H9 (cell line): Measurements from ENCODE around the gene ASTN2. TPM values are rescaled to one million over a fixed set of nuclear protein-coding genes. Genes with fewer than 3 reads are reported as not detected.

Experiments
- DNase-seq: peaks from one replicate; pipeline ENCODE4 v3.0.0-alpha.2; 2017
- H2AFZ ChIP-seq: one replicate; pipeline ENCODE4 v1.6.1; 2013; ENCODE audit warnings: mild to moderate bottlenecking, low read length, control low read depth, moderate library complexity
- H2AK5ac ChIP-seq: 2 replicates; pipeline ENCODE4 v1.6.1; 2013; ENCODE audit warnings: low read length, control low read depth, mixed read lengths; ENCODE audit not compliant: insufficient read length
- H2BK120ac ChIP-seq: one replicate; pipeline ENCODE4 v1.6.1; 2013; ENCODE audit warnings: low read depth, mild to moderate bottlenecking, low read length, control low read depth, inconsistent platforms; ENCODE audit not compliant: poor library complexity, severe bottlenecking
- H2BK12ac ChIP-seq: 2 replicates; pipeline ENCODE4 v1.6.1; 2013; ENCODE audit warnings: low read length, control low read depth, mixed read lengths, low read depth; ENCODE audit not compliant: insufficient read length
- H2BK15ac ChIP-seq: 2 replicates; pipeline ENCODE4 v1.6.1; 2013; ENCODE audit warnings: low read depth, low read length, control low read depth
- H2BK20ac ChIP-seq: one replicate; pipeline ENCODE4 v1.6.1; 2013; ENCODE audit warnings: low read depth, mild to moderate bottlenecking, low read length, control low read depth, inconsistent platforms; ENCODE audit not compliant: poor library complexity, severe bottlenecking
- H2BK5ac ChIP-seq: 2 replicates; pipeline ENCODE4 v1.6.1; 2013; ENCODE audit warnings: low read length, control low read depth, mixed read lengths; ENCODE audit not compliant: insufficient read length
- H3K14ac ChIP-seq: 2 replicates; pipeline ENCODE4 v1.6.1; 2013; ENCODE audit warnings: low read length, control low read depth; ENCODE audit not compliant: insufficient read depth
- H3K18ac ChIP-seq: 2 replicates; pipeline ENCODE4 v1.6.1; 2013; ENCODE audit warnings: low read depth, mild to moderate bottlenecking, mixed read lengths, low read length, control low read depth; ENCODE audit not compliant: insufficient read length
- H3K23ac ChIP-seq: 2 replicates; pipeline ENCODE4 v1.6.1; 2013; ENCODE audit warnings: low read length, control low read depth, mixed read lengths, low read depth; ENCODE audit not compliant: insufficient read length
- H3K23me2 ChIP-seq: 2 replicates; pipeline ENCODE4 v1.6.1; 2013; ENCODE audit warnings: low read depth, mild to moderate bottlenecking, mixed read lengths, low read length, control low read depth; ENCODE audit not compliant: insufficient read length, poor library complexity, severe bottlenecking
- H3K27ac ChIP-seq: 2 replicates; pipeline ENCODE4 v1.5.1; 2013; ENCODE audit warnings: low read length, control low read depth, mixed read lengths, low read depth; ENCODE audit not compliant: insufficient read length
- H3K27me3 ChIP-seq: 2 replicates; pipeline ENCODE4 v1.6.1; 2013; ENCODE audit warnings: low read length, control low read depth, inconsistent platforms; ENCODE audit not compliant: insufficient read depth
- H3K4ac ChIP-seq: 2 replicates; pipeline ENCODE4 v1.6.1; 2013; ENCODE audit warnings: low read depth, mild to moderate bottlenecking, control low read depth, inconsistent platforms, low read length, moderate library complexity
- H3K4me1 ChIP-seq: 2 replicates; pipeline ENCODE4 v1.6.1; 2013; ENCODE audit warnings: low read length, control low read depth, inconsistent platforms; ENCODE audit not compliant: insufficient read depth
- H3K4me2 ChIP-seq: 2 replicates; pipeline ENCODE4 v1.6.1; 2013; ENCODE audit warnings: low read length, control low read depth, mixed read lengths; ENCODE audit not compliant: insufficient read length, insufficient read depth
- H3K56ac ChIP-seq: 2 replicates; pipeline ENCODE4 v1.6.1; 2013; ENCODE audit warnings: low read depth, mild to moderate bottlenecking, mixed read lengths, low read length, control low read depth; ENCODE audit not compliant: insufficient read length
- H3K79me1 ChIP-seq: 2 replicates; pipeline ENCODE4 v1.6.1; 2013; ENCODE audit warnings: low read depth, mild to moderate bottlenecking, moderate library complexity, low read length, control low read depth, inconsistent platforms; ENCODE audit not compliant: insufficient read depth, poor library complexity, severe bottlenecking
- H3K79me2 ChIP-seq: 2 replicates; pipeline ENCODE4 v1.6.1; 2013; ENCODE audit warnings: low read length, control low read depth, inconsistent platforms; ENCODE audit not compliant: insufficient read depth
- H3K9ac ChIP-seq: 2 replicates; pipeline ENCODE4 v1.6.1; 2013; ENCODE audit warnings: low read length, control low read depth, mixed read lengths; ENCODE audit not compliant: insufficient read length; ENCODE audit errors: extremely low read depth
- H3K9me3 ChIP-seq: one replicate; pipeline ENCODE4 v1.6.1; 2013; ENCODE audit warnings: low read depth, low read length, inconsistent platforms; ENCODE audit not compliant: control insufficient read depth
- H3T11ph ChIP-seq: one replicate; pipeline ENCODE4 v1.6.1; 2013; ENCODE audit warnings: mild to moderate bottlenecking, low read length, control low read depth, inconsistent platforms
- H4K20me1 ChIP-seq: one replicate; pipeline ENCODE4 v1.6.1; 2013; ENCODE audit not compliant: control insufficient read depth, insufficient read length, insufficient read depth
- H4K5ac ChIP-seq: 2 replicates; pipeline ENCODE4 v1.6.1; 2013; ENCODE audit warnings: low read depth, mild to moderate bottlenecking, mixed read lengths, low read length, control low read depth; ENCODE audit not compliant: insufficient read length
- H4K8ac ChIP-seq: replicated peaks from 2 replicates; pipeline ENCODE4 v1.6.1; 2013; ENCODE audit warnings: low read length, control low read depth, mixed read lengths, low read depth; ENCODE audit not compliant: insufficient read length
- H4K91ac ChIP-seq: 2 replicates; pipeline ENCODE4 v1.6.1; 2013; ENCODE audit warnings: low read depth, mild to moderate bottlenecking, moderate library complexity, mixed read lengths, low read length, control low read depth; ENCODE audit not compliant: insufficient read length
- H3K27ac Mint-ChIP-seq, 3 experiments: 2 replicates in 2 of 3; 3 replicates in 1 of 3; pipeline ENCODE4 v1.8.0; 2020 to 2021; ENCODE audit warnings: mixed read lengths in 3 of 3, mild to moderate bottlenecking in 1 of 3, moderate library complexity in 1 of 3
- H3K27me3 Mint-ChIP-seq: 2 replicates; pipeline ENCODE4 v1.8.0; 2021; ENCODE audit warnings: low read depth, mild to moderate bottlenecking, moderate library complexity, mixed read lengths
- H3K36me3 Mint-ChIP-seq, 3 experiments: 2 replicates in 2 of 3; 3 replicates in 1 of 3; pipeline ENCODE4 v1.8.0; 2020 to 2021; ENCODE audit warnings: low read depth in 3 of 3, mixed read lengths in 3 of 3; ENCODE audit not compliant: insufficient read depth in 1 of 3
- H3K4me1 Mint-ChIP-seq, 2 experiments: 2 replicates each; pipeline ENCODE4 v1.8.0; 2020; ENCODE audit warnings: mixed read lengths in 2 of 2
- H3K4me3 Mint-ChIP-seq, 2 experiments: 2 replicates in 1 of 2; 3 replicates in 1 of 2; pipeline ENCODE4 v1.8.0; 2020 to 2021; ENCODE audit warnings: mild to moderate bottlenecking in 2 of 2, mixed read lengths in 2 of 2, moderate library complexity in 1 of 2
- H3K9me3 Mint-ChIP-seq, 2 experiments: 2 replicates in 1 of 2; 3 replicates in 1 of 2; pipeline ENCODE4 v1.8.0; 2020; ENCODE audit warnings: mild to moderate bottlenecking in 2 of 2, mixed read lengths in 2 of 2, moderate library complexity in 1 of 2
- WGBS: extraction: QIAGEN DNeasy Blood & Tissue Kit; methylation state at CpG from one replicate; pipeline ENCODE4 v1.1.7; 2013; ENCODE audit warnings: missing lambda C conversion rate, low lambda C conversion rate, mixed read lengths; ENCODE audit not compliant: insufficient read length; ENCODE audit errors: extremely low coverage; 5-methylcytosine and 5-hydroxymethylcytosine counted together
- total RNA-seq: library from RNA; stranded (reverse); gene quantifications from 2 replicates; pipeline ENCODE4 v1.2.1, GENCODE V29; 2021
- TF ChIP-seq, protein P1 (sequence below): fragments of 200-600 bp; sonication (generic); conservative IDR thresholded peaks from 3 replicates; pipeline ENCODE4 v1.8.0; 2021; ENCODE audit warnings: antibody characterized with exemption, mild to moderate bottlenecking

Gene ASTN2
- total RNA-seq, 1 experiment from 2014 or later: 9.7 TPM

DNA sequence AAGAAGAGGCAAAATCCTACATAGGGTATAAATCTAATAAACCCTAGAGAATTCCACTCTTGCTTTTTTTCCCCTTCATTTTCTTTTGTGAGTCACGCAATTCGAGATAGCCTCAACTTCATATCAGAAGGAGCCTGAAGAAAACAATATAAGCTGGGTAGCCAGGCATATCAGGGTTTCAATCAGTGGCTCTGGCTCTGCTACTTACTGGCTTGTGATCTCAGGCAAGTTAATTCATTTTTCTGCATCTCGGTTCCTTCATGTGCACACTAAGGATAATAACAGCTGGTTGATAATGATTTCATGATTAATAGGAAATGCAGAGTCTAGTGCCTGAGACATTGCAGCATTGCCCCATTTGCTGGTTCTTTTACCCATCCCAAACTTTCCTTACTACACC, 46.5 kb upstream of the ASTN2 start:
- H2AFZ ChIP-seq: no peak overlapping the region
- WGBS: no CpG with 5 or more reads among the region's 3 CpGs
- no peaks in the 10 kb centered on the region for H3K23me2 ChIP-seq
- Mint-ChIP-seq H3K27ac (no peak overlapping the region), H3K9me3 (no peaks in the 10 kb centered on the region; a peak in 1 of 5 replicates), H3K27me3 (peaks cover 20% of the 10 kb centered on the region), H3K4me3 (no peak overlapping the region), H3K36me3 (no peaks in the 10 kb centered on the region), H3K4me1 (peaks cover 6 to 8% of the 10 kb centered on the region in 2 experiments; a peak in 3 of 4 replicates)
- no peak overlapping the region for H3K4ac ChIP-seq
- H3K4me1 ChIP-seq: no peaks in the 10 kb centered on the region
- no peaks in the 10 kb centered on the region for H3K27me3 ChIP-seq
- H2AK5ac ChIP-seq: no peak overlapping the region
- no peak overlapping the region for H3K27ac ChIP-seq
- no peak overlapping the region for H3T11ph ChIP-seq
- no peak overlapping the region for H2BK15ac ChIP-seq
- no peaks in the 10 kb centered on the region for H4K20me1 ChIP-seq
- no peak overlapping the region for H3K23ac ChIP-seq
- no peak overlapping the region for H4K91ac ChIP-seq
- no peak overlapping the region for H4K8ac ChIP-seq
- H3K56ac ChIP-seq: no peak overlapping the region
- H2BK5ac ChIP-seq: no peak overlapping the region
- no peaks in the 10 kb centered on the region for H3K79me2 ChIP-seq
- H3K4me2 ChIP-seq: no peak overlapping the region
- no peaks in the 10 kb centered on the region for H3K79me1 ChIP-seq
- no peaks in the 10 kb centered on the region for H3K9me3 ChIP-seq
- H3K9ac ChIP-seq: no peak overlapping the region
- no peak overlapping the region for H4K5ac ChIP-seq
- H3K14ac ChIP-seq: no peak overlapping the region
- H2BK120ac ChIP-seq: no peak overlapping the region
- H3K18ac ChIP-seq: no peak overlapping the region
- TF ChIP-seq, protein P1, sequence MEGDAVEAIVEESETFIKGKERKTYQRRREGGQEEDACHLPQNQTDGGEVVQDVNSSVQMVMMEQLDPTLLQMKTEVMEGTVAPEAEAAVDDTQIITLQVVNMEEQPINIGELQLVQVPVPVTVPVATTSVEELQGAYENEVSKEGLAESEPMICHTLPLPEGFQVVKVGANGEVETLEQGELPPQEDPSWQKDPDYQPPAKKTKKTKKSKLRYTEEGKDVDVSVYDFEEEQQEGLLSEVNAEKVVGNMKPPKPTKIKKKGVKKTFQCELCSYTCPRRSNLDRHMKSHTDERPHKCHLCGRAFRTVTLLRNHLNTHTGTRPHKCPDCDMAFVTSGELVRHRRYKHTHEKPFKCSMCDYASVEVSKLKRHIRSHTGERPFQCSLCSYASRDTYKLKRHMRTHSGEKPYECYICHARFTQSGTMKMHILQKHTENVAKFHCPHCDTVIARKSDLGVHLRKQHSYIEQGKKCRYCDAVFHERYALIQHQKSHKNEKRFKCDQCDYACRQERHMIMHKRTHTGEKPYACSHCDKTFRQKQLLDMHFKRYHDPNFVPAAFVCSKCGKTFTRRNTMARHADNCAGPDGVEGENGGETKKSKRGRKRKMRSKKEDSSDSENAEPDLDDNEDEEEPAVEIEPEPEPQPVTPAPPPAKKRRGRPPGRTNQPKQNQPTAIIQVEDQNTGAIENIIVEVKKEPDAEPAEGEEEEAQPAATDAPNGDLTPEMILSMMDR: no peak
- no peak overlapping the region for H2BK12ac ChIP-seq
- H2BK20ac ChIP-seq: no peak overlapping the region
- no peak for DNase-seq
